GM19043 (cell line): ENCODE measurements around the gene MAU2.
"Not testable (repeated sequence)": the region's sequence is repeated elsewhere in the genome, so short reads cannot be mapped to it uniquely, and the experiment has no call there.

Experiments
- ATAC-seq: cut with Tn5 transposase; IDR thresholded peaks from one replicate; pipeline ENCODE4 v1.9.1; 2021; ENCODE audit warnings: low read depth; ENCODE audit not compliant: unreplicated experiment

Gene MAU2

GRCh38 chr19:19380316-19380715 is 59.7 kb downstream of the MAU2 start:
- not testable (repeated sequence) for ATAC-seq

- ATAC-seq = no peak
Observed at GRCh38 chr19:19381007-19381926, 60.6 kb downstream of the MAU2 start.

- ATAC-seq = no peak
Observed at GRCh38 chr19:19382118-19382517, 61.5 kb downstream of the MAU2 start.

- ATAC-seq = no peak
Observed at GRCh38 chr19:19384486-19384885, 63.9 kb downstream of the MAU2 start.

GRCh38 chr19:19385131-19385895 is 64.7 kb downstream of the MAU2 start:
- peak; percentile 87 for ATAC-seq

GRCh38 chr19:19385896-19386869 is 65.6 kb downstream of the MAU2 start:
- ATAC-seq = peak; percentile 5

- no peak for ATAC-seq
Observed at GRCh38 chr19:19387108-19387507, 66.5 kb downstream of the MAU2 start.

GRCh38 chr19:19388568-19389555 is 68.2 kb downstream of the MAU2 start:
- no peak for ATAC-seq

- ATAC-seq = not testable (repeated sequence)
Observed at GRCh38 chr19:19389683-19390082, 69.1 kb downstream of the MAU2 start.

GRCh38 chr19:19394333-19394732 is 73.7 kb downstream of the MAU2 start:
- ATAC-seq = not testable (repeated sequence)

- no peak for ATAC-seq
Observed at GRCh38 chr19:19399733-19400433, 79.3 kb downstream of the MAU2 start.

GRCh38 chr19:19402656-19403372 is 82.2 kb downstream of the MAU2 start:
- no peak for ATAC-seq

- ATAC-seq = no peak
Observed at GRCh38 chr19:19403373-19403901, 82.8 kb downstream of the MAU2 start.

- ATAC-seq = peak; percentile 59
Observed at GRCh38 chr19:19404879-19405860, 84.5 kb downstream of the MAU2 start, which contains the start of gene GATAD2A. TSS of gene GATAD2A (plus strand) at chr19:19405675. CDS start at chr19:19465346, 59,671 bp downstream.

- no peak for ATAC-seq
Observed at GRCh38 chr19:19405971-19406877, 85.6 kb downstream of the MAU2 start.
